Naive B cell (primary cell): ENCODE results near the gene STRN4. TPM values are rescaled to one million over a fixed set of nuclear protein-coding genes. Genes with fewer than 3 reads are reported as not detected.

Source experiments
- ATAC-seq, 2 donors: fragments of 150-1000 bp; cut with Tn5 transposase; 2 replicates each; pipeline ENCODE4 v1.10.0; 2021; ENCODE audit warnings: low read depth in 2 of 2, mild to moderate bottlenecking in 2 of 2, moderate library complexity in 2 of 2
- DNase-seq: peaks from one replicate; pipeline ENCODE4 v3.0.0; 2022
- H3K27ac Mint-ChIP-seq, 6 donors: one replicate each; pipeline ENCODE4 v1.8.0; 2020 to 2022; ENCODE audit warnings: mild to moderate bottlenecking in 6 of 6, mixed read lengths in 6 of 6, moderate library complexity in 5 of 6, inconsistent platforms in 2 of 6
- H3K27me3 Mint-ChIP-seq, 3 donors: one replicate each; pipeline ENCODE4 v1.8.0; 2021 to 2022; ENCODE audit warnings: mixed read lengths in 3 of 3, mild to moderate bottlenecking in 1 of 3
- H3K36me3 Mint-ChIP-seq, 2 donors: one replicate each; pipeline ENCODE4 v1.8.0; 2020 to 2022; ENCODE audit warnings: mixed read lengths in 2 of 2, inconsistent platforms in 1 of 2, mild to moderate bottlenecking in 1 of 2
- H3K4me1 Mint-ChIP-seq, 3 donors: one replicate each; pipeline ENCODE4 v1.8.0; 2020 to 2022; ENCODE audit warnings: mixed read lengths in 3 of 3, inconsistent platforms in 1 of 3, mild to moderate bottlenecking in 1 of 3, moderate library complexity in 1 of 3
- H3K4me3 Mint-ChIP-seq, 8 donors: one replicate each; pipeline ENCODE4 v1.8.0; 2020 to 2022; ENCODE audit warnings: mild to moderate bottlenecking in 8 of 8, mixed read lengths in 8 of 8, moderate library complexity in 8 of 8, inconsistent platforms in 2 of 8
- H3K9me3 Mint-ChIP-seq, 7 donors: one replicate each; pipeline ENCODE4 v1.8.0; 2020 to 2022; ENCODE audit warnings: mixed read lengths in 7 of 7, mild to moderate bottlenecking in 5 of 7, inconsistent platforms in 2 of 7, moderate library complexity in 1 of 7
- polyA plus RNA-seq, 6 donors: library from polyadenylated mRNA; unstranded; fragments of 300-500 nt; fragmentation: Illumina TruSeq; gene quantifications; one replicate each; pipeline ENCODE4 v1.2.3, GENCODE V29; 2021; ENCODE audit warnings: low read depth in 6 of 6

The STRN4 gene, protein sequence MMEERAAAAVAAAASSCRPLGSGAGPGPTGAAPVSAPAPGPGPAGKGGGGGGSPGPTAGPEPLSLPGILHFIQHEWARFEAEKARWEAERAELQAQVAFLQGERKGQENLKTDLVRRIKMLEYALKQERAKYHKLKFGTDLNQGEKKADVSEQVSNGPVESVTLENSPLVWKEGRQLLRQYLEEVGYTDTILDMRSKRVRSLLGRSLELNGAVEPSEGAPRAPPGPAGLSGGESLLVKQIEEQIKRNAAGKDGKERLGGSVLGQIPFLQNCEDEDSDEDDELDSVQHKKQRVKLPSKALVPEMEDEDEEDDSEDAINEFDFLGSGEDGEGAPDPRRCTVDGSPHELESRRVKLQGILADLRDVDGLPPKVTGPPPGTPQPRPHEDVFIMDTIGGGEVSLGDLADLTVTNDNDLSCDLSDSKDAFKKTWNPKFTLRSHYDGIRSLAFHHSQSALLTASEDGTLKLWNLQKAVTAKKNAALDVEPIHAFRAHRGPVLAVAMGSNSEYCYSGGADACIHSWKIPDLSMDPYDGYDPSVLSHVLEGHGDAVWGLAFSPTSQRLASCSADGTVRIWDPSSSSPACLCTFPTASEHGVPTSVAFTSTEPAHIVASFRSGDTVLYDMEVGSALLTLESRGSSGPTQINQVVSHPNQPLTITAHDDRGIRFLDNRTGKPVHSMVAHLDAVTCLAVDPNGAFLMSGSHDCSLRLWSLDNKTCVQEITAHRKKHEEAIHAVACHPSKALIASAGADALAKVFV
- polyA plus RNA-seq, result 10 to 100 TPM in 5 of 6 donors, 1 to 10 TPM in 1; 6.0 to 38.0 (median 15.5) TPM

DNA sequence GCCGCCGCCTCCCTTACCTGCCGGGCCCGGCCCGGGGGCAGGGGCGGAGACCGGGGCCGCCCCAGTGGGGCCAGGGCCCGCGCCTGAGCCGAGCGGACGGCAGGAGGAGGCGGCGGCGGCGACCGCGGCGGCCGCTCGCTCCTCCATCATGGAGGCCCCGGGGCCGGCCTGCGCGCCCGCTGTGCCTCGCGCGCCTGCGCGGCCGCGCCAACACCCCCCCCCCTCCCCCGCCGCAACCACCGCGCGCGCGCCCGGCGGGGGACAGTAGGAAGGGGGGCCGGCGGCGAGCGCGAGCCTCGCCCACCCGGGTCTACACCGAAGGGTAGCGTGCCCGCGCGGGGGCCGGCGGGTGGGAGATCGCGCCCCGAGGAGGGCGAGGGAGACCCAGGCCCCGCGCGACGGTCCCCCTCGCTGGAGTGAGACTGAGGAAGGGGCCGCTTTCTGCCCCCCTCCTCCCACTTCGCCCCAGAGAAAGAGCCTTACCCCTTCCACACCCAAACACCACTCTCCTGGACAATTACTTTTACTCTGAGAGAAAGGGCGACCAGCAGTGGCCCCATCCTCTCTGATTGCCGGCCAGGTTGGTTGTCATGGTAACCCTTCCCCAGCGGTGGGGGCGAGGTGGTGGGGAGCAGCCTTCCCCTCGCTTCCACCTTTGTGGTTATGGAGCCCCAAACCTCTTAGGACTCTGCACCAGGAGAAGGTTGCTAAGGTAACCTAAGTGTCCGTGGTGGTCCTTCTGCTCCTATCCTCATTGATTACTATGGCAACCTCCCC, at the start of gene STRN4:
Gene STRN4, minus strand, starts transcription at position 170 of the 777 bp plus-strand sequence. Its CDS starts 20 bp downstream, at position 150.
- DNase-seq (peak; percentile 42), ATAC-seq (peak; percentile 60 to 71)
- Mint-ChIP-seq H3K4me1 (peaks cover 51 to 63% (median 62%) of the 10 kb centered on the region in 3 donors), H3K9me3 (no peaks in the 10 kb centered on the region), H3K4me3 (peak within 1 kb of the TSS; percentile 87 to 98 (median 91)), H3K27me3 (no peaks in the 10 kb centered on the region), H3K27ac (peak within 1 kb of the TSS; percentile 90 to 98 (median 95)), H3K36me3 (no peaks in the 10 kb centered on the region)

DNA sequence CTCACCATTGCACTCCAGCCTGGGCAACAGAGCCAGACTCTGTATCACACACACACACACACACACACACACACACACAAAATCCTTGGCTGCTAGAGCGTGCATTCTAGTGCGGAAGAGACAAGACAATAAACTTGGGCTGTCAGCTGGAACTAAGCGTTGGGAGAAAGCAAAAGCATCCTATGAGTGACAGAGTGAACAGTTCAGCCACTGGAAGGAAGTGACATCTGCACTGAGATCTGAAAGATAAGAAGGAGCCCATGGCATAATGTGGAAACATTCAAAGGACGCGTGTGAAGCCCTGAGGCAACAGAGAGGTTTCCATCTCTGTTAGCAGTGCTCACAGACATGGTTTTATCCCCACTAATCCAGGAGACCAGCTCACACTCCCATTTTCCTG, 45.7 kb upstream of the STRN4 start:
- no peaks in the 10 kb centered on the region for H3K27me3 Mint-ChIP-seq
- H3K4me3 Mint-ChIP-seq, result peak overlapping the region in 1 of 8 donors; percentile 24
- DNase-seq, result no peak
- H3K27ac Mint-ChIP-seq, result peak overlapping the region in 1 of 6 donors; percentile 70
- ATAC-seq, result peak in 1 of 2 donors; percentile 8
- peaks cover 12 to 26% (median 21%) of the 10 kb centered on the region in 3 donors for H3K4me1 Mint-ChIP-seq
- no peaks in the 10 kb centered on the region for H3K36me3 Mint-ChIP-seq
- no peaks in the 10 kb centered on the region for H3K9me3 Mint-ChIP-seq

DNA sequence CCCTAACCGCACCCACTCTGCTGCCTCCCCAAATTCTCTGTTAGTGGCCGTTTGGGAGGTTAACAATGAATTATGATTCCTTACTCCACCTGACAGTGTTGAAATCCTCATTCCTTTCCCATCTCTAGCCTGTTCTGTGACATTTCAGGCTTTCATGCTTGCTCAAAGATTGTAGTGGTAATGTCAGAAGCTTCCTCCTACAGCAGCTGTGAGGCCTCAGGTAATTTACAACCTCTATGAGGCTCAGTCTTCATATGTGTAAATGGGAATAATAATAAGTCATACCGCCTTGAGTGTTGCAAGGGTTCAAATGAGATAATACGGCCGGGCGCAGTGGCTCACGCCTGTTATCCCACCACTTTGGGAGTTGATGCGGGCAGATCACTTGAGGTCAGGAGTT, 43.1 kb upstream of the STRN4 start:
- no peaks in the 10 kb centered on the region for H3K9me3 Mint-ChIP-seq
- peaks cover 35 to 52% (median 47%) of the 10 kb centered on the region in 3 donors for H3K4me1 Mint-ChIP-seq
- H3K4me3 Mint-ChIP-seq, result peak overlapping the region in 5 of 8 donors; percentile 29 to 98 (median 92)
- H3K27me3 Mint-ChIP-seq, result no peaks in the 10 kb centered on the region
- H3K36me3 Mint-ChIP-seq, result no peaks in the 10 kb centered on the region
- no peak for ATAC-seq
- DNase-seq, result no peak
- no peak overlapping the region for H3K27ac Mint-ChIP-seq

DNA sequence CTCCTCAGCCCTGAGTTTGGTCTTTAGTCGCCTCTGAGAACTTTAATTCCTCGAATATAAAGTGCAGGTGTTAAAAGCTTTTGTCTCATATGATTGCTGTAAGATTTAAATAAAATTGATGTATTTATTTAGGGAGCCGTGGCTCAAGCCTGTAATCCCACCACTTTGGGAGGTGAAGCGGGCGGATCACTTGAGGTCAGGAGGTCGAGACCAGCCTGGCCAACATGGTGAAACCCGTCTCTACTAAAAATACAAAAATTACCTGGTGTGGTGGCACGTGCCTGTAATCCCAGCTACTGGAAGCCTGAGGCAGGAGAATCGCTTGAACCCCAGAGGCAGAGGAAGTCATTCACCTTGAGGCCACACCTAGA, 42.7 kb upstream of the STRN4 start:
- H3K4me1 Mint-ChIP-seq, result peaks cover 39 to 56% (median 51%) of the 10 kb centered on the region in 3 donors
- no peak for ATAC-seq

DNA sequence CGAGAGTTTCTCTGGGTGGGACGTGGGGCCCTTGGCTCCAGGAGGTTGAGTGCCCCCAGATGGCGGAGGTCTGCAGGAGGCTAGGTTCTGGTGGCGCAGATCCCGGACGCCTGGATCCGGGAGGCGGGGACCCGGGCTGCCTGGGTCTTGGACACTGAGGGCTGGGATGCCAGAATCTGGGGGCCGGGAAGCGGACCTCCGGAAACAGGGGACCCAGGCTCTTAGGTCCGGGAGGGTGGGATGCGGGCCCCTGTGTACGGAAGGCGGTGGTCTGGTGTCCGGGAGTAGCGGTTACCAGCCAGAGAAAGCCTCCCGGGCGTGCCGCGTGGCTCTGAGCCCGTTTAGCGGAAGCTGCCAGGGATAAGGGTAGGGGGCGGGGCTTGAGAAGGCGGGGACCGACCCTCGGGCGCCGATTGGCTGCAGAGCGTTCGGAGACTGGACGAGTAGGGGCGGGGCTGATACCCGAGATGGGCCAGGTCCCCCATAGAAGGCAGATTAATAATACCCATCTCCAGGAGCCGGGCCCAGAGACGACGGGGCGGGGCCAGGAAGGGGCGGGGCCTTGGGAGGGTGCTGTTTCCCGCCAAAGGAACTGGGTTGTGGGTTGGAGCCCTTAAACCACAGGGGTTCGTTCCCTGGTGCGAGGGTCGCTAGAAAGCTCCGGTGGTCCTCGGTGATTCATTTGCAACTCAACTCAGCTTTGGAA, 42.2 kb upstream of the STRN4 start, which contains the start of gene SLC1A5:
Gene SLC1A5, minus strand, starts transcription at position 333 of the 706 bp plus-strand sequence. CDS start 629 bp downstream, outside the sequence.
- Mint-ChIP-seq H3K4me1 (peaks cover 45 to 60% (median 57%) of the 10 kb centered on the region in 3 donors), H3K27ac (peak within 1 kb of the TSS; percentile 36 to 94 (median 89)), H3K36me3 (no peaks in the 10 kb centered on the region), H3K9me3 (no peaks in the 10 kb centered on the region), H3K4me3 (peak within 1 kb of the TSS; percentile 92 to 98 (median 95)), H3K27me3 (no peaks in the 10 kb centered on the region)
- peak; percentile 87 to 90 for ATAC-seq
- DNase-seq, result peak; percentile 95

More for the DNA sequence above, 42.7 kb upstream of the STRN4 start:
- no peaks in the 10 kb centered on the region for H3K9me3 Mint-ChIP-seq
- H3K36me3 Mint-ChIP-seq, result no peaks in the 10 kb centered on the region
- H3K4me3 Mint-ChIP-seq, result peak overlapping the region; percentile 75 to 98 (median 95)
- H3K27ac Mint-ChIP-seq, result peak overlapping the region in 3 of 6 donors; percentile 16 to 89 (median 60)
- H3K27me3 Mint-ChIP-seq, result no peaks in the 10 kb centered on the region
- DNase-seq, result no peak

DNA sequence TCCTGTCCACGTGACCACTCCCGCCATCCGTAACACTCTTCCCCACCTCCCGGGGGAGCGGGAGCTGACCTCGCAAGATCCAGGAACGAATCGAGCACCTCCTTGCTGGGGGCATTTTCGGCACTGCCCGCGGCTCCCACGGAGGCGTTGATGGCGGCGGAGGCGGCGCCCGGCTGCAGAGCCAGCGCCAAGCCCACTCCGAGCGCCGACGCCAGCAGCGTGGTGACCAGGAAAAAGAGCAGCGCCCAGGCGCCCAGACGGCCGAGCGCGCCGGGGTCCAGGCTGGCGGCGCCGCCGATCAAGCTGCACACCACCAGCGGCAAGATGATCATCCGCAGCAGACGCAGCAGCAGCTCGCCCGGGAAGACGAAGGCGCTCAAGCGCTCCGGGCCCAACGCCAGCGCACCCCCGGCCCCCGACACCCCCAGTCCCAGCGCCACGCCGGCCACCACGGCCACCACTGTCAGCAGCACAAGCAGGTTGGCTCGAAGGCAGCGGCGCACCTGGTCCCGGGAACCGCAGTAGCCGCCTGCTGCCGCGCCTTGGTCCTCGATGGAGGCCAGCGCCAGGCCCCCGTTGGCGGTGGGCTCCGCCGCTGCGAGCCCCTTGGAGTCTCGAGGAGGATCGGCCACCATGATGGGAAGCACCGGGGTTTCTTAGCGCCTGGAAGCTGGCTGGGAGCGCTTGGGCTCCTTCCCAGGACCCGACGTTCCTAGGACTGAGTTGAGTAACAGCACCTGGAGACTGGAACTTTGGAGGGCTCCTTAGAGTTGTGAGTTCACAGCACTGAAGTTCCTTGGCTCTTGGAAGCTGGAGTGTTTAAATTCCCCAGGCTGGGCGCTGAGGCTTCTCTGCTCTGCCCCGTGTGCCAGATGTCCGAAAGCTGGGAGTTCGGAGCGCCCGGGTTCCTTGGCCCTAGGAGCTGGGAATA, 41.3 kb upstream of the STRN4 start:
- Mint-ChIP-seq H3K4me3 (peak overlapping the region; percentile 92 to 98 (median 95)), H3K9me3 (no peaks in the 10 kb centered on the region), H3K4me1 (peaks cover 48 to 66% (median 57%) of the 10 kb centered on the region in 3 donors), H3K36me3 (no peaks in the 10 kb centered on the region), H3K27ac (peak overlapping the region in 5 of 6 donors; percentile 24 to 94 (median 89)), H3K27me3 (no peaks in the 10 kb centered on the region)
- peak; percentile 36 for DNase-seq
- ATAC-seq, result no peak

DNA sequence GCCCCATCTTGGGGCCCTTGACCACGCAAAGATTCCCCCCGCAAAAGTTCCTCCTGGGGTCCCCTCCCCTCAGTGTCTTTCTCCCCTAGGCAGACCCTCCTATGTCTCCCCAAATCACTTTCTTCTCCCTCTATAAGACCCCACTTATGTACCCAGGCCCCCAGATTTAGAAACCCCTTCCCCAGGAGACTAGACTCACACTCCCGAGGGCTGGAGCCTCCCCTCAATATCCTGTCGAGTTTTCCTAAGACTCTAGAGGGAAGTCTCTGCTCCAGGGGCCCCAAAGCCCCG, 40.7 kb upstream of the STRN4 start:
- no peaks in the 10 kb centered on the region for H3K36me3 Mint-ChIP-seq
- H3K27ac Mint-ChIP-seq, result peak overlapping the region in 4 of 6 donors; percentile 15 to 90 (median 74)
- no peak for DNase-seq
- no peaks in the 10 kb centered on the region for H3K27me3 Mint-ChIP-seq
- peaks cover 50 to 63% (median 57%) of the 10 kb centered on the region in 3 donors for H3K4me1 Mint-ChIP-seq
- H3K4me3 Mint-ChIP-seq, result peak overlapping the region; percentile 92 to 98 (median 95)
- ATAC-seq, result no peak
- no peaks in the 10 kb centered on the region for H3K9me3 Mint-ChIP-seq

DNA sequence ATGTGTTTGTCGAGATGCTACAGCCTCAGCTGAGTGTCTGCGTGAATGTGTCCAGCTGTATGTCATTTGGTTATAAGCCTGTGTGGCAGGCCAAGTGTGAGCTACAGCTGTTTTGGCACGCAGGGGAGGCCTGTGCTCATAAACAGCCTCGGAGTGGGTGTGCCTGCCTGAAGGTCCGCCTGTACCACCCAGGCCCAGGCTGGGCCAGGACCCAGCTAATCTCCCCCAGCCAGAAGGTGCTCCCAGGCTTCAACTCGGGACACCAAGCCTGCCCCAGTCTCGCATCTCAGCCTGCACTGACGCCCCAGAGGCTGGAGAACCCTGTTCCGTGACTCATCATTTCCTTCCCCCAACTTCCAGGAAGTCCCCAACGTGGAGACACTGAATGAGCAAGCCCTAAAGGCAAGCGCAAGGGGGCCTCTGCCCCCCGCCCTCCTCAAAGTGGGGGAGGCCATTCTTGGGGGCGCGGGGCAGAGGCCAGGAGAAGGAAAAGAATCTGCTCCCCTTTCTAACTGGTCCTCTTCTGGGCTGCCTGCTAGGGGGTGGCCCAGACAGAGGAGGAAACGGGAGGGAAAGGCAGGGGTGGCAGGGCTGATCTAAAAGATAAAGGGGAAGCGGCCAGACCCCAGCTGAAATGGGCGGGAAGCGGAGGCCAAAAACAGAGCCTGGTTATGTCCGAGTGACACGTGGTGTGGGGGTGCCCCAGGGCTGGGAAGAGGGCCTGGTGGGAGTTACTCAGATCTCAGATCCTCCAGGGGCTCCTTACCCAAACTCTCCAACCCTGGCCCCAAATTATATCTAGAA, 40.2 kb upstream of the STRN4 start:
- Mint-ChIP-seq H3K27me3 (no peaks in the 10 kb centered on the region), H3K4me3 (peak overlapping the region; percentile 92 to 98 (median 95)), H3K36me3 (no peaks in the 10 kb centered on the region), H3K4me1 (peaks cover 50 to 58% (median 57%) of the 10 kb centered on the region in 3 donors), H3K9me3 (no peaks in the 10 kb centered on the region), H3K27ac (peak overlapping the region; percentile 58 to 90 (median 87))
- ATAC-seq, result peak; percentile 44 to 49
- DNase-seq, result peak; percentile 65

DNA sequence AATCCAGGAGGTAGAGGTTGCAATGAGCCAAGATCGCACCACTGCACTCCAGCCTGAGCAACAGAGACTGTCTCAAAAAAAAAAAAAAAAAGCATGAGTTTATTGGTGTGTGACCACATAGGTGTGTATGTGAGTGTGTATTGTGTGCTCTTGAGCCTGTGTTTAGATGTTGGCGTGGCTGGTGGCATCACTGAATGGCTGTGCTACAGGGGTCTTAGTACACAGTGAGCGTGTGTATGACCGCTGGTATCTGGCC, 39.7 kb upstream of the STRN4 start:
- H3K9me3 Mint-ChIP-seq, result no peaks in the 10 kb centered on the region
- peaks cover 50 to 57% (median 54%) of the 10 kb centered on the region in 3 donors for H3K4me1 Mint-ChIP-seq
- DNase-seq (no peak), ATAC-seq (peak in 1 of 2 donors; percentile 6)
- H3K27me3 Mint-ChIP-seq, result no peaks in the 10 kb centered on the region
- H3K4me3 Mint-ChIP-seq, result peak overlapping the region; percentile 92 to 98 (median 95)
- H3K27ac Mint-ChIP-seq, result peak overlapping the region in 4 of 6 donors; percentile 76 to 89 (median 87)
- H3K36me3 Mint-ChIP-seq, result no peaks in the 10 kb centered on the region

DNA sequence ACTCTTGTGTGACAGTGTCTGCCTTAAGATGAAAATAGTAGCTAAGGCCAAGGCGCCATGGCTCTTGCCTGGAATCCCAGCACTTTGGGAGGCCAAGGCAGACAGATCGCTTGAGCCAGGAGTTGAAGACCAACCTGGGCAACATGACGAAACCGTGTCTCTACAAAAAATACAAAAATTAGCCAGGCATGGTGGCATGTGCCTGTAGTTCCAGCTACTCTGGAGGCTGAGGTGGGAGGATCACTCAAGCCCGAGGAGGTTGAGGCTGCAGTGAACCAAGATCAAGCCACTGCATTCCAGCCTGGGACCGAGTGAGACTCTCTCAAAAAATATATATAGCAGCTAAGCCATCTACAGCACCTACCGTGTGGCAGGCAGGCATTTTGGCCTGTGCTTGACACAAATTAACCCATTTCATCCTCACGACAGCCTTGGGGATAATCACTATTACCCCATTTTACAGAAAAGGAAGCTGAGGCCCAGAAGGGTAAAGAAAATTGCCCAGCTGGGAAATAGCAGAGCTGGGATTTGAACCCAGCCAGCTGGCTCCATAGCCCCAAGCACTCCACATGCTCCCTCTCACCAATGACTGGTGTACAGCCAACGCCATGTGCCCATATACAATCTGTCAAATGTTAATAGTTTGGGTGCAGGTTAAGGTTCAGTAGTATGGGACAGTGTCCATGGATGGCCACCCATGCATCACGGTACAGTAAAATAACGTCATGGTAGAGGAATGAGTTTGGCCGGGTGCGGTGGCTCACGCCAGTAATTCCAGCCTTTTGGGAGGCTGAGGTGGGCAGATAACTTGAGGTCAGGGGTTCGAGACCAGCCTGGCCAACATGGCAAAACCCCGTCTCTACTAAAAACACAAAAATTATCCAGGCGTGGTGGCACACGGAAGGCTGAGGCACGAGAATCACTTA, 39.1 kb upstream of the STRN4 start:
- H3K4me1 Mint-ChIP-seq, result peaks cover 50 to 57% (median 54%) of the 10 kb centered on the region in 3 donors

More for the DNA sequence above, 39.1 kb upstream of the STRN4 start:
- Mint-ChIP-seq H3K9me3 (no peaks in the 10 kb centered on the region), H3K27me3 (no peaks in the 10 kb centered on the region), H3K36me3 (no peaks in the 10 kb centered on the region), H3K27ac (peak overlapping the region in 5 of 6 donors; percentile 36 to 89 (median 76)), H3K4me3 (peak overlapping the region; percentile 47 to 98 (median 95))
- DNase-seq (no peak), ATAC-seq (no peak)
